GM12892 (cell line): ENCODE measurements around the gene LIME1.
"Not testable (repeated sequence)": the region's sequence is repeated elsewhere in the genome, so short reads cannot be mapped to it uniquely, and the experiment has no call there.

Experiments
- DNase-seq: peaks from one replicate; pipeline ENCODE4 v3.0.0; 2011; ENCODE audit not compliant: insufficient read length
- FAIRE-seq: peaks from 2 replicates; lab custom pipeline; 2011; peaks lifted over from hg19 to GRCh38; lab: Jason Lieb, UNC
- POLR2A ChIP-seq: IDR thresholded peaks from 2 replicates; pipeline ENCODE4 v1.6.1; 2011; ENCODE audit warnings: low read depth, low read length, control low read depth
- POLR2AphosphoS5 ChIP-seq: IDR thresholded peaks from 2 replicates; pipeline ENCODE4 v1.6.1; 2011; ENCODE audit warnings: low read depth, low read length, control low read depth
- TAF1 ChIP-seq: IDR thresholded peaks from 2 replicates; pipeline ENCODE4 v1.6.1; 2011; ENCODE audit warnings: low read depth, mild to moderate bottlenecking, control low read depth, low read length, borderline replicate concordance

LIME1 gene

GRCh38 chr20:63767456-63767855, 31.0 kb downstream of the LIME1 start:
- no peak for DNase-seq
- TF ChIP-seq TAF1 (no peak), POLR2A (no peak), POLR2AphosphoS5 (no peak)
- FAIRE-seq: no peak

- no peak for FAIRE-seq
- TF ChIP-seq TAF1: no peak
- TF ChIP-seq POLR2A: no peak
- TF ChIP-seq POLR2AphosphoS5: no peak
- no peak for DNase-seq
Observed at GRCh38 chr20:63767886-63768285, 31.4 kb downstream of the LIME1 start.

- no peak for DNase-seq
- FAIRE-seq: no peak
- TF ChIP-seq POLR2AphosphoS5: no peak
- TF ChIP-seq TAF1: no peak
- no peak for TF ChIP-seq POLR2A
Observed at GRCh38 chr20:63768591-63769515, 32.4 kb downstream of the LIME1 start.

GRCh38 chr20:63769891-63770474, 33.5 kb downstream of the LIME1 start:
- no peak for FAIRE-seq
- no peak for DNase-seq
- TF ChIP-seq POLR2AphosphoS5: no peak
- TF ChIP-seq TAF1: no peak
- TF ChIP-seq POLR2A: no peak

- FAIRE-seq (no peak), DNase-seq (no peak)
- no peak for TF ChIP-seq POLR2AphosphoS5
- TF ChIP-seq POLR2A: no peak
- TF ChIP-seq TAF1: no peak
Observed at GRCh38 chr20:63771046-63771707, 34.7 kb downstream of the LIME1 start.

GRCh38 chr20:63772781-63773518, 36.5 kb downstream of the LIME1 start:
- no peak for DNase-seq
- TF ChIP-seq POLR2A (no peak), POLR2AphosphoS5 (no peak), TAF1 (no peak)

GRCh38 chr20:63773571-63774241, 37.2 kb downstream of the LIME1 start:
- FAIRE-seq: no peak
- TF ChIP-seq POLR2AphosphoS5 (no peak), POLR2A (no peak), TAF1 (no peak)
- DNase-seq: no peak

More at GRCh38 chr20:63772781-63773518, 36.5 kb downstream of the LIME1 start:
- no peak for FAIRE-seq

GRCh38 chr20:63774306-63774705, 37.8 kb downstream of the LIME1 start:
- no peak for DNase-seq
- no peak for TF ChIP-seq TAF1
- no peak for TF ChIP-seq POLR2A
- no peak for TF ChIP-seq POLR2AphosphoS5

GRCh38 chr20:63775096-63775978, 38.9 kb downstream of the LIME1 start:
- FAIRE-seq: no peak
- TF ChIP-seq POLR2AphosphoS5: no peak
- no peak for TF ChIP-seq POLR2A
- no peak for TF ChIP-seq TAF1
- no peak for DNase-seq

More at GRCh38 chr20:63774306-63774705, 37.8 kb downstream of the LIME1 start:
- FAIRE-seq: no peak

GRCh38 chr20:63776875-63777274, 40.4 kb downstream of the LIME1 start:
- FAIRE-seq, DNase-seq: not testable (repeated sequence)
